Hepatocyte (in vitro differentiated cells): Measurements from ENCODE around the gene TMEM19. TPM values are rescaled to one million over a fixed set of nuclear protein-coding genes. Genes with fewer than 3 reads are reported as not detected.

Experiments used
- DNase-seq: peaks from one replicate; pipeline ENCODE4 v3.0.0-alpha.2; 2016; ENCODE audit warnings: low spot score
- H2AFZ ChIP-seq: fragments of 200-600 bp; sonication (generic); 2 replicates; pipeline ENCODE4 v1.6.0; 2016; ENCODE audit warnings: antibody characterized with exemption, mild to moderate bottlenecking
- H3K27ac ChIP-seq: fragments of 200-600 bp; sonication (generic); 2 replicates; pipeline ENCODE4 v1.5.1; 2016; ENCODE audit warnings: mild to moderate bottlenecking
- H3K27me3 ChIP-seq: fragments of 200-600 bp; sonication (generic); 2 replicates; pipeline ENCODE4 v1.6.1; 2016
- H3K36me3 ChIP-seq: fragments of 200-600 bp; sonication (generic); replicated peaks from 2 replicates; pipeline ENCODE4 v1.5.1; 2016; ENCODE audit warnings: low read depth; ENCODE audit not compliant: insufficient read depth
- H3K4me1 ChIP-seq: fragments of 200-600 bp; sonication (generic); 2 replicates; pipeline ENCODE4 v1.5.1; 2016; ENCODE audit warnings: mild to moderate bottlenecking, moderate library complexity; ENCODE audit not compliant: insufficient read depth
- H3K4me2 ChIP-seq: fragments of 200-600 bp; sonication (generic); 2 replicates; pipeline ENCODE4 v1.6.0; 2016
- H3K4me3 ChIP-seq: fragments of 200-600 bp; sonication (generic); 2 replicates; pipeline ENCODE4 v1.5.1; 2016; ENCODE audit warnings: mild to moderate bottlenecking
- H3K79me2 ChIP-seq: fragments of 200-600 bp; sonication (generic); 2 replicates; pipeline ENCODE4 v1.6.0; 2017; ENCODE audit warnings: mild to moderate bottlenecking
- H3K9me2 ChIP-seq: fragments of 200-600 bp; sonication (generic); replicated peaks from 2 replicates; pipeline ENCODE4 v1.6.0; 2017; ENCODE audit warnings: mild to moderate bottlenecking; ENCODE audit not compliant: insufficient read depth
- H3K9me3 ChIP-seq: fragments of 200-600 bp; sonication (generic); 2 replicates; pipeline ENCODE4 v1.5.1; 2016; ENCODE audit warnings: low read depth, mild to moderate bottlenecking
- H4K20me1 ChIP-seq: fragments of 200-600 bp; sonication (generic); 2 replicates; pipeline ENCODE4 v1.6.0; 2016; ENCODE audit warnings: mild to moderate bottlenecking; ENCODE audit not compliant: insufficient read depth, poor library complexity, severe bottlenecking
- EZH2 ChIP-seq: fragments of 200-600 bp; sonication (generic); IDR thresholded peaks from 2 replicates; pipeline ENCODE4 v1.6.1; 2016; ENCODE audit warnings: antibody characterized with exemption, mild to moderate bottlenecking, borderline replicate concordance
- EZH2phosphoT487 ChIP-seq: fragments of 200-600 bp; sonication (generic); IDR thresholded peaks from one replicate; pipeline ENCODE4 v1.6.1; 2018; ENCODE audit warnings: antibody characterized with exemption, mild to moderate bottlenecking, low read depth, moderate library complexity; ENCODE audit not compliant: unreplicated experiment, severe bottlenecking
- WGBS: methylation state at CpG from one replicate; pipeline ENCODE4 v1.1.6; 2016; ENCODE audit warnings: low lambda C conversion rate; ENCODE audit errors: missing lambda C conversion rate; 5-methylcytosine and 5-hydroxymethylcytosine counted together
- polyA plus RNA-seq: library from polyadenylated mRNA; unstranded; fragments of >200 nt; fragmentation: Nextera tagmentation; extraction: Ambion mirVana; gene quantifications from 2 replicates; pipeline ENCODE4 v1.2.1, GENCODE V29; 2016
- small RNA-seq: library from RNA; depleted of rRNA; stranded (forward); fragments of <200 nt; gene quantifications from one replicate; pipeline ENCODE3, GENCODE V24; 2014
- total RNA-seq: library from RNA; depleted of rRNA; stranded (reverse); fragments of >200 nt; gene quantifications from 2 replicates; pipeline ENCODE4 v1.2.3, GENCODE V29; 2014
- TF ChIP-seq, protein P1 (sequence below): fragments of 200-600 bp; sonication (generic); IDR thresholded peaks from 2 replicates; pipeline ENCODE4 v1.5.1; 2016; ENCODE audit warnings: antibody characterized with exemption, mild to moderate bottlenecking; ENCODE audit not compliant: poor library complexity

Gene TMEM19
- total and polyA plus RNA-seq, 2 experiments from 2014 or later: 24.1 to 24.8 TPM

GRCh38 chr12:71749666-71750065 lies 63.8 kb downstream of the TMEM19 start:
- no peak for DNase-seq
- Histone ChIP-seq H3K4me3 (no peak overlapping the region), H3K4me1 (no peaks in the 10 kb centered on the region), H4K20me1 (no peaks in the 10 kb centered on the region), H3K27me3 (peaks cover 21% of the 10 kb centered on the region), H3K9me3 (no peaks in the 10 kb centered on the region), H3K27ac (no peak overlapping the region), H3K9me2 (no peaks in the 10 kb centered on the region), H3K36me3 (no peaks in the 10 kb centered on the region), H3K79me2 (no peaks in the 10 kb centered on the region), H2AFZ (no peak overlapping the region), H3K4me2 (no peak overlapping the region)
- whole genome bisulfite sequencing: 96% methylated on average over 1 of the region's 1 CpG
- no peak for TF ChIP-seq EZH2
- TF ChIP-seq, protein P1, sequence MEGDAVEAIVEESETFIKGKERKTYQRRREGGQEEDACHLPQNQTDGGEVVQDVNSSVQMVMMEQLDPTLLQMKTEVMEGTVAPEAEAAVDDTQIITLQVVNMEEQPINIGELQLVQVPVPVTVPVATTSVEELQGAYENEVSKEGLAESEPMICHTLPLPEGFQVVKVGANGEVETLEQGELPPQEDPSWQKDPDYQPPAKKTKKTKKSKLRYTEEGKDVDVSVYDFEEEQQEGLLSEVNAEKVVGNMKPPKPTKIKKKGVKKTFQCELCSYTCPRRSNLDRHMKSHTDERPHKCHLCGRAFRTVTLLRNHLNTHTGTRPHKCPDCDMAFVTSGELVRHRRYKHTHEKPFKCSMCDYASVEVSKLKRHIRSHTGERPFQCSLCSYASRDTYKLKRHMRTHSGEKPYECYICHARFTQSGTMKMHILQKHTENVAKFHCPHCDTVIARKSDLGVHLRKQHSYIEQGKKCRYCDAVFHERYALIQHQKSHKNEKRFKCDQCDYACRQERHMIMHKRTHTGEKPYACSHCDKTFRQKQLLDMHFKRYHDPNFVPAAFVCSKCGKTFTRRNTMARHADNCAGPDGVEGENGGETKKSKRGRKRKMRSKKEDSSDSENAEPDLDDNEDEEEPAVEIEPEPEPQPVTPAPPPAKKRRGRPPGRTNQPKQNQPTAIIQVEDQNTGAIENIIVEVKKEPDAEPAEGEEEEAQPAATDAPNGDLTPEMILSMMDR: no peak
- no peak for TF ChIP-seq EZH2phosphoT487

- Histone ChIP-seq H3K4me3 (no peak overlapping the region), H3K9me2 (no peaks in the 10 kb centered on the region), H3K4me1 (no peaks in the 10 kb centered on the region), H3K36me3 (no peaks in the 10 kb centered on the region), H2AFZ (no peak overlapping the region), H3K27me3 (peaks cover 21% of the 10 kb centered on the region), H3K79me2 (peaks cover 29% of the 10 kb centered on the region), H3K9me3 (no peaks in the 10 kb centered on the region), H4K20me1 (peaks cover 22% of the 10 kb centered on the region), H3K27ac (no peak overlapping the region), H3K4me2 (no peak overlapping the region)
- WGBS: 86% methylated on average over 1 of the region's 1 CpG
- no peak for DNase-seq
- no peak for TF ChIP-seq EZH2phosphoT487
Measured at GRCh38 chr12:71752891-71753290, 67.0 kb downstream of the TMEM19 start.

Small RNA genes within 50 kb of the gene (small RNA-seq; reads per million reads assigned to genes)
- gene RF00560: not detected

Other genes starting within 250 kb of the TMEM19 start
- 5.7 and 7.2 TPM in 2 replicates for gene LGR5, start 246.3 kb upstream of the TMEM19 start, total RNA-seq
- 4.4 and 6.6 TPM in 2 replicates for gene LGR5, start 246.3 kb upstream of the TMEM19 start, polyA plus RNA-seq
- 46.4 and 48.6 TPM in 2 replicates for gene ZFC3H1, start 22.2 kb upstream of the TMEM19 start, total RNA-seq
- 28.0 and 45.5 TPM in 2 replicates for gene ZFC3H1, start 22.2 kb upstream of the TMEM19 start, polyA plus RNA-seq
- 6.1 and 7.0 TPM in 2 replicates for gene THAP2, start 21.8 kb upstream of the TMEM19 start, total RNA-seq
- gene THAP2, start 21.8 kb upstream of the TMEM19 start, polyA plus RNA-seq: 6.1 and 6.9 TPM in 2 replicates
- gene RAB21, start 68.8 kb downstream of the TMEM19 start, total RNA-seq: 17.4 and 39.2 TPM in 2 replicates
- 52.2 and 65.0 TPM in 2 replicates for gene RAB21, start 68.8 kb downstream of the TMEM19 start, polyA plus RNA-seq
- 26.7 and 30.8 TPM in 2 replicates for gene TBC1D15, start 153.7 kb downstream of the TMEM19 start, total RNA-seq
- gene TBC1D15, start 153.7 kb downstream of the TMEM19 start, polyA plus RNA-seq: 17.9 and 21.2 TPM in 2 replicates